Measurements from ENCODE around the gene EPHA10.

DNA sequence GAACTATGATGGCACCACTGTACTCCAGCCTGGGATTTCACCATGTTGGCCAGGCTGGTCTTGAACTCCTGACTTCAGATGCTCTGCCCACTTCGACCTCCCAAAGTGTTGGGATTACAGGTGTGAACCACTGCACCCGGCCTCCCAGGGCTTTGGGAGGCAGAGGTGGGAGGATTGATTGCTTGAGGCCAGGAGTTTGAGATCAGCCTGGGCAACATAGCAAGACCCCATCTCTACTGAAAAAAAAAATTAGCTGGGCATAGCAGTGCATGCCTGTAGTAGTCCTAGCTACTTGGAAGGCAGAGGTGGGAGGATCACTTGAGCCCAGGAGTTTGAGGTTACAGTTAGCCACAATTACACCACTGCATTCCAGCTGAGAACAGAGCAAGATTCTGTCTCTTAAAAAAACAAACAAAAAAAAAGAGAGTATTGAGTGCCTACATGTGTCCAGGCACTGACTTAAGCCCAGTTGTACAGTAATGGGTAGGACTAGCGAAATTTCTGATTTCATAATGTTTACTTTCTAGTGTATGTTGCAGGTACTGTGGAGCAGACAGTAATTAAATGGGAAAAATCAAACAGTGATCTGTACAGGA is 32.9 kb upstream of the EPHA10 start:
- no peak for TF ChIP-seq POLR2A (IDR thresholded peaks at IDR 0.05)
- TF ChIP-seq, protein P1, sequence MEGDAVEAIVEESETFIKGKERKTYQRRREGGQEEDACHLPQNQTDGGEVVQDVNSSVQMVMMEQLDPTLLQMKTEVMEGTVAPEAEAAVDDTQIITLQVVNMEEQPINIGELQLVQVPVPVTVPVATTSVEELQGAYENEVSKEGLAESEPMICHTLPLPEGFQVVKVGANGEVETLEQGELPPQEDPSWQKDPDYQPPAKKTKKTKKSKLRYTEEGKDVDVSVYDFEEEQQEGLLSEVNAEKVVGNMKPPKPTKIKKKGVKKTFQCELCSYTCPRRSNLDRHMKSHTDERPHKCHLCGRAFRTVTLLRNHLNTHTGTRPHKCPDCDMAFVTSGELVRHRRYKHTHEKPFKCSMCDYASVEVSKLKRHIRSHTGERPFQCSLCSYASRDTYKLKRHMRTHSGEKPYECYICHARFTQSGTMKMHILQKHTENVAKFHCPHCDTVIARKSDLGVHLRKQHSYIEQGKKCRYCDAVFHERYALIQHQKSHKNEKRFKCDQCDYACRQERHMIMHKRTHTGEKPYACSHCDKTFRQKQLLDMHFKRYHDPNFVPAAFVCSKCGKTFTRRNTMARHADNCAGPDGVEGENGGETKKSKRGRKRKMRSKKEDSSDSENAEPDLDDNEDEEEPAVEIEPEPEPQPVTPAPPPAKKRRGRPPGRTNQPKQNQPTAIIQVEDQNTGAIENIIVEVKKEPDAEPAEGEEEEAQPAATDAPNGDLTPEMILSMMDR (IDR thresholded peaks at IDR 0.05): no peak
